Measurements from ENCODE around the gene RABGAP1L.
"Not testable (repeated sequence)": the region's sequence is repeated elsewhere in the genome, so short reads cannot be mapped to it uniquely, and the experiment has no call there.

The RABGAP1L gene

DNA sequence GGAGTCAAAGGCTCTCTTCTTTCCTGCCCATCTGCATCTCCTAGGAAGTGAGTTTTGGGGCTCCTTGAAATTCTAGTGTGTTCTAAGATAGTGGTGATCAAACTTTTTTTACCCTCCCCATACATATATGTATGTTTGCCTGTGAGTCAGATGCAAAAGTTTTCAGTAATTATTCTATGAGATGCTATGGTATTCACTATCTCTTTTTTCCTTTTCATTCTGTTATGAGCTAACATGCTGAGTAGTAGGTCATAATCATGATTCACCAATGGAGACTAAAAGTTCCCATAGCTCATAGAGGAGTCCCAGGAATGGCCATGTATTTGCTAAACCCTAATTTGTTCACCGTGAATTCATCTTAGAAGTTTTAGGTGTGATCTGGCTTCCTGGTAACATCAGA is 424.0 kb downstream of the RABGAP1L start:
- no peak for DNase-seq (ENCODE audit: low read depth)

DNA sequence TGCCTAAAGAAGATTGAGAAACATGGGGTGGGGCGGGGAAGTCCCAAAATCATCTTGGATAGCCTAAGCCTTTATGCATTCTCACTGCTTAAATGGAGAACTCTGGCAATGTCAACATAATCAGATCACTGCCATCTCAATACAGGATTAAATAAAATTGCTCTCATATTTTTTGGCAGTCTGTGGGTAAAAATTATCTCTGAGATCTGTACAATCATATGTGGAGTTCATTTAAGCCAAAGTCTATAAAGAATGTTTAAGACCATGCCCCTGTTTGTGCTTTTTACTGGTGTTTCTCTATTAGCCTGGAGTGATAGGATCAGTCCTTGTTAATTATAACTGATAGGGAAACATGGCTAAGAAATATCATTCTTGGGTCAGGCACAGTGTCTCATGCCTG is 424.8 kb downstream of the RABGAP1L start:
- no peak for DNase-seq (ENCODE audit: low read depth)

DNA sequence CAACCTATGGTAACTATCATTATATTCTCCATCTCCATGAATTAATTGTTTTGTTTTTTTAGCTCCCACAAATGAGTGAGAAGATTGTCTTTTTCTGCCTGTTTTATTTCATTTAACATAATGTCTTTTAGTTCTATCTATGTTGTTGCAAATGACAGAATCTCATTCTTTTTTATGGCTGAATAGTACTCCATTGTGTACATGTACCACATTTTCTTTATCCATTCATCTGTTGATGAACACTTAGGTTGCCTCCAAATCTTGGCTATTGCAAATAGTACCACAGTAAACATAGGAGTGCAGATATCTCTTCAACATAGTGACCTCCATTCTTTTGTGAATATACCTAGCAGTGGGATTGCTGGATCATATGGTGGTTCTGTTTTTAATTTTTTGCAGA is 429.3 kb downstream of the RABGAP1L start:
- DNase-seq (ENCODE audit: low read depth), result not testable (repeated sequence)

DNA sequence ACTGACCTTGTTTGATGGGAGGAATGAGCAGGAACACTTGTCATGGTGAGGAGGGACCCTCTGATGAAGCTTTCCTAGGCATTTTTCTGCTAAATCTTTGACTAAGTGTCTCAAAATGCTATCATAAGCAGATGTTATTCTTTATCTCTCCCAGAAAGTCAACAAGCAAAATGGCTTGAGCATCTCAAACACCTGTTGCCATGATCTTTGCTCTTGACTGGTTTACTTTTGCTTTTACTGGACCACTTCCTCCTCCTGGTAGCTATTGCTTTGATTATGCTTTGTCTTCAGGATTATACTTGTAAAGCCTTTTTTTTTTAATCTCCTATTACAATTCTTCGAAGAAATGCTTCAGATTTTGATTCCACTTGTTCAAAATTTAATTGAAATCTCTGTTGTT is 445.9 kb downstream of the RABGAP1L start:
- DNase-seq (ENCODE audit: low read depth), result no peak

DNA sequence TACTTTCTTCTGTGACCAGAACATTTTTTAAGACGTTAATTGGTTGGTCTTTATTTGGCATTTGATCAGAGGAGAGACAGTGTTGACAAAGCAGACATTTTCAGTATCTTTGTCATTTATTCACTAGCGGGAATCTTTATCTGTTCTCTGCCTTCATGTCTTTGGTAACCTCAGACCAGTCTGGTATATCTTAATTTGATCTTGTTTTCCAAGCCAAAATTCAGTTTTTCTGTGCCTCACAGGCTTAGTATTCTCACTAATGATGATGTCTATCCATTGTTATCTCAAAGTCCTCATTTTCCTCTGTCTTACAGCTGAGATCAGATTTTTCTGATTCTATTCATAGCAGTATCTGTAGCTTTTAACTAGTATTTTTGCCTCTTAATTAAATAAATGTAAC is 447.2 kb downstream of the RABGAP1L start:
- DNase-seq (ENCODE audit: low read depth), result no peak

DNA sequence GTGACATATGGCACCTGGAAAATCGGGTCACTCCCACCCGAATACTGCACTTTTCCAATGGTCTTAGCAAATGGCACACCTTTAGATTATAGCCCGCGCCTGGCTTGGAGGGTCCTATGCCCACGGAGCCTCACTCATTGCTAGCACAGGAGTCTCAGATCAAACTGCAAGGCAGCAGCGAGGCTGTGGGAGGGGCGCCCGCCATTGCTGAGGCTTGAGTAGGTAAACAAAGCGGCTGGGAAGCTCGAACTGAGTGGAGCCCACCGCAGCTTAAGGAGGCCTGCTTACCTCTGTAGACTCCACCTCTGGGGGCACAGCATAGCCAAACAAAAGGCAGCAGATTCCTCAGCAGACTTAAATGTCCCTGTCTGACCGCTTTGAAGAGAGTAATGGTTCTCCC is 458.6 kb downstream of the RABGAP1L start:
- DNase-seq (ENCODE audit: low read depth), result not testable (repeated sequence)

DNA sequence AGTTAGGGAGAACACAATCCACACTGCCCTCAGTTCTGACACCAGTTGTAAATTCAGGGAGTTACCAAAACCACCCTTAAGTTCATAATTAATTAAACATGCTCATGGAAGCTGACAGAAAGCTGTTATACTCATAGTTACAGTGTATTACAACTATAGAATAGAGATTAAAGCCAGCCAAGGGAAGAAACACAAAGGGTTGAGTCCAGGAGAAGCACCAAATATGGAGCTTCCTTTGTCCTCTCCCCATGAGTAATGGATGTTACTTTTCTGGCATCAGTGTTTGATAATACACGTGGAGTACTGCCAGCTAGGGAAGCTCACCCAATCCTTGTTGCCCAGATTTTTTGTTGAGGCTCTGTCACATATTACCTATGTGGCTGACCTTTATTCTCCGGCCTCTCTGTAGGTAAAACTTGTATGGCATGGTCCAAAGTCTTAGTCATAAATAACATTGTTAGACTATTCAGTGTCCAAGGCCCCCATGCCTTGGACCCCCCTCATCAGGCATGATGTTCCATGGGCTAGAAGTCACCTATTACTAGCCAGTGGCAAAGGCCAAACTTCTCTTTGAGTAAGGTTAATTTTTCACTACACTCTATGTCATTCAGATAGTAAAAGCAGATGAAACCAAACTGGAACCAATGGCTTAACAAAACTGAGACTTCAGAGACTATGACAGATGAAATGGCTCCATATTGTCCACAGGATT is 464.2 kb downstream of the RABGAP1L start:
- DNase-seq (ENCODE audit: low read depth), result no peak

DNA sequence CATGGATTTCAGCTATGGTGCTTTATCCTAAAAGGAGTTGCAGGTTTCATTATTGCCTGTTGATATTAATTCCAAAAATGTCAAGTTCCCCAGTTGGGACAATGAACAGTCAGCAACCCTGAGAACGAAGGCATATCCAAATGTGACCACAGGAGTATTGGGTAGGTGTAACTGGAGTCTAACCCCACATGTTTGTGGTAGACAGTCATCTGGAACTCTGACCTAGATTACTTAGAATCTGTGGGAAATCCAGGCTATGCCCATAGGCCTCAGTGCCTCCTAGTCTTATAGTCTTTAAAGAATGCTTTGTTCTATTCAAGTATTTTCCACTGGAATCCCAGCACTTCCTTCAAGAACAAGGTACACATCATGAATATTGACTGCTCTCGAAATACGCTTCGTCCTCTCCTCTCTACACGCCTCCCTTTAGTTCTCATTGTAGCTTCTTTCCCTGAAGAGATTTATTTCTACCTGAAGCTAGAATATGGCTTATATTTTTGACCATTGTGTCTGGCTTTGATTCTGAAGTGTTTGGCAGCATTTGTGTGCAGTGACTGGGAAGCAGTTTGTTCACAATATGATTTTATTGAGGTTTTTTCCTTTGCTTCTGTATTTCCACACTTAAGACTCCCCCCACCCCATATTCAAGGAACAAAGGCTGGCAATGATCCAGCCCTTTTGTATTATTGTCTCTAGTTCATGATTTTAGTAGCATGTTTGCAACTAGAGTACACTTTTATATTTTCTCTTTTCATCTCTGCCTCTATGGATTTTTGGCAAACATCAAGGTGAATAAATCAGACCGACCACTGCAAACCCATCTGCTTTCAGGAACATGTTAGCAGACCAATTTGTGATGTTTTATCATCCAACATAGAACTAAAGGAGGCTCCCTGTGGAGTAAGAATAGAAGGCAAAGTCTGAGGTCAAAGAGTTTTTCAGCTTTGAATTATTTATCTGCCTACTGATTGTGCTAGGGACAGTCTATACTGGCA is 467.0 kb downstream of the RABGAP1L start:
- DNase-seq (ENCODE audit: low read depth), result no peak

DNA sequence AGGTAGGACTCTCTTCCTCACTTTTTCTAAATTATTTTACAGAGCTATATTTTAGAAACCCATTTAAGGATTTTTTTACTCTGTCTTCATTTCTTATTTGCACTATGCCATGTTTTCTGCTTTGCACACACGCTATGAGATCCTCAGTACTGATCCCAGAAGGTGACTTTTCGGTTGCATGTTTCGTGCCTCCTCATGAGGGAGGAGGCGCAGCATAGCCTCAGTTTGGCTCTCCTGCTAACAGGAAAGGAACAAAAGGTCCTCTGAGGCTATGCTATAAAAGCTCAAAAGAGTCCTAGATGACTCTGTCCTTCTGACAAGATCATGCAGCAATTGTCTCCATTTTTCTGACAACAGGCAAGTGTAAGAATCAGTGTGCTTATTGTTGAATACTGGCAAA is 478.2 kb downstream of the RABGAP1L start:
- DNase-seq (ENCODE audit: low read depth), result no peak

DNA sequence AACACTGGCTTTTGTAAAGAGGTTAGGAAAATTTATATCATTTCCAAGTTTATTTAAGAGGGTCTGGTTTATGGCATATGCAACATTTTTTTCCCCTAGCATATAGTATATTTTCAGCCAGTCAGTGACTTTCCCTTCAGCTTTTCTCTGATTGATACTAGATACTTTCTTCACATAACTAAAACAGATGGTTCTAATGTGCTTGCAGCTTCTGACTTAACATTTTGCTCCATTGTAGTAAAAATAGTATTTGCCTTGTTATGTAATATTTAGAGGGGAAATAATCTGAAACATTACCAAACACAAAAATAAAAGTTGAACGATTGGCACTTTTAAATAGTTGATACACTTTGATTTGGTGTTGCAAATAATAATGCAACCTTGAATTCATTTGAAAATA is 480.1 kb downstream of the RABGAP1L start:
- DNase-seq (ENCODE audit: low read depth), result no peak

DNA sequence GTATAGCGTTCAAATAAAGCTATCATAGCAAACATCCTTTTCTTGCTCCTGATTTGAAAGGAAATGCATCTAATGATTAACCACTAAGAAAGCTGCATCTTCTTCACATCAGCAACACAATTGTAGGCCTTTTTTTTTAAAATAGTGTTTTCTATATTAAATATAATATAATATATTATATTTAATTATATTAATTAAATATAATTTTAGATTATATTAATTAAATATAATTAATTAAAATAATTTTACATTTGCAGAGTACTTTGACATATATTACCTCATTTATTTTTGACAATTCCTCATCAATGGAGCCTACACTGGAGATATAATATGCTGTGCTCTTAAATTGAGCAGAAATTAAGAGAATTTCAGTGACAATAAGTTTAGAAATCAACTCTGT is 481.5 kb downstream of the RABGAP1L start:
- no peak for DNase-seq (ENCODE audit: low read depth)

DNA sequence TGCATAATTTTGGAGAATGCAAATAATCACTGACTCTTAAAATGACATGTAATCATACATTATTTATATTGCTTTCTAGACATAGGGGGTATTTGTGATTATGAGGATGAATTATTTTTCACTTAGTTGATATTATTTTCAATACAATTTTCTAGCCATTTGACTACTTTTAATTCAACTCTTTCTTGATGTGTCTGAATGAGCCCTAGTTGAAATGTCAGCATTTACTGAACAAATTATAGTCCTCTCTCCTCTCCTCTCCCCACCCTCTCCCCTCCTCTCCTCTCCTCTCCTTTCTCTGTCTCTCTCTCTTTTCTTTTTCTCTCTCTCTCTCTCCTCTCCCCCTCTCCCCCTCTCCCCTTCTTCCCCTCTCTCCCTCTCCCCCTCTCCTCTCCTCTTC is 483.1 kb downstream of the RABGAP1L start:
- no peak for DNase-seq (ENCODE audit: low read depth)

DNA sequence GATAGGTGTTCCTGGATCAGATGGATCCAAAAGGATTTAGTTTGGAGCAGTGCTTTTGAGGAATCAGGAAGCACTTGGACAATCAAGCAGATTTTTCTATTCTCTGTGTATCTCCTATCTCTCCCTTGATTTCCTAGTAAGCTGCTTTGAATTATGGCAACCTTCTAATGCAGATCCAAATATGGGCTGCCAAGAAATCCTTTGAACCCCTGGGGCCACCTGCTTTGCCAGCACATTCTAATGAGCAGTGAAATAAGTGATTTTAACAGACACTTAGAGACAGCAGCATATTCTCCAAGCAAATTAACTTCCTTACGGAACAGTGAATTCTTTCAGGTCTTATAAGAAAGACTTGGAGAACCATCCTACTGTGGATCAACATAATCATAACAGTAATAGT is 483.9 kb downstream of the RABGAP1L start:
- DNase-seq (ENCODE audit: low read depth), result no peak

DNA sequence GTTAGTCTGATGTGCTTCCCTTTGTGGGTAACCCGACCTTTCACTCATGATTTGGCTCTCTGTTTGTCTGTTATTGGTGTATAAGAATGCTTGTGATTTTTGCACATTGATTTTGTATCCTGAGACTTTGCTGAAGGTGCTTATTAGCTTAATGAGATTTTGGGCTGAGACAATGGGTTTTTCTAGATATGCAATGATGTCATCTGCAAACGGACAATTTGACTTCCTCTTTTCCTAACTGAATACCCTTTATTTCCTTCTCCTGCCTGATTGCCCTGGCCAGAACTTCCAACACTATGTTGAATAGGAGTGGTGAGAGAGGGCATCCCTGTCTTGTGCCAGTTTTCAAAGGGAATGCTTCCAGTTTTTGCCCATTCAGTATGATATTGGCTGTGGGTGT is 490.3 kb downstream of the RABGAP1L start:
- not testable (repeated sequence) for DNase-seq (ENCODE audit: low read depth)

DNA sequence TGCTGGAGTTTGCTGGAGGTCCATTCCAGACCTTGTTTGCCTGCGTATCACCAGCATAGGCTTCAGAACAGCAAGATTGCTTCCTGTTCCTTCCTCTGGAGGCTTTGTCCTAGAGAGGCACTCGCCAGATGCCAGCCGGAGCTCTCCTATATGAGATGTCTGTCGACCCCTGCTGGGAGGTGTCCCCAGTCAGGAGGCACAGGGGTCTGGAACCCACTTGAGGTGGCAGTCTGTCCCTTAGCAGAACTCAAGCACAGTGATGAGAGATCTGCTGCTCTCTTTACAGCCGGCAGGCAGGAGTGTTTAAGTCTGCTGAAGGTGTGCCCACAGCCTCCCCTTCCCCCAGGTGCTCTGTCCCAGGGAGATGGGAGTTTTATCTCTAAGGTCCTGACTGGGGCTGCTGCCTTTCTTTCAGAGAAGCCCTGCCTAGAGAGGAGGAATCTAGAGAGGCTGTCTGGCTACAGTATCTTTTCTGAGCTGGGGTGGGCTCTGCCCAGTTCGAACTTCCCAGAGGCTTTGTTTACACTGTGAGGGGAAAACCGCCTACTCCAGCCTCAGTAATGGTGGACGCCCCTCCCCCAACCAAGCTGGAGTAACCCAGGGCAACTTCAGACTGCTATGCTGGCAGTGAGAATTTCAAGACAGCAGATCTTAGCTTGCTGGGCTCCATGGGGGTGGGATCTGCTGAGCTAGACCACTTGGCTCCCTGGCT is 493.4 kb downstream of the RABGAP1L start:
- DNase-seq (ENCODE audit: low read depth), result no peak

DNA sequence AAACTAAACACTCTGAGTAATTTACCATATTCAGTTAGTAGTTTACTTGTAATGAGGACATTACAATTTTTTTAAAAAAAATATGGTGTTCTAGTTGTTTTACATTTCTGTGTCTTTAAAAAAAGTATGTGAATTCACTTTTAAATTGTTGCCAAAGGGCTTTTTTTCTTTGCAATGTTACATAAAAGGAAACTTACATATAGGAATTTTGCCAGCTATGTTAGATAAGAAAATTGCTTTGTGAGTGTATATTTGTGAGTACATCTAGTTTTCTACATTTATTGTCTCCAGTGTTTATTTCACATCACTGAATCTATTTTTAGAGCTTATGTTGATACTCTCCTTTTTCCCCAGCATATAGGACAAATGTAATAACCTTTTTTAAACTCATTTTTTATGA is 495.2 kb downstream of the RABGAP1L start:
- no peak for DNase-seq (ENCODE audit: low read depth)

DNA sequence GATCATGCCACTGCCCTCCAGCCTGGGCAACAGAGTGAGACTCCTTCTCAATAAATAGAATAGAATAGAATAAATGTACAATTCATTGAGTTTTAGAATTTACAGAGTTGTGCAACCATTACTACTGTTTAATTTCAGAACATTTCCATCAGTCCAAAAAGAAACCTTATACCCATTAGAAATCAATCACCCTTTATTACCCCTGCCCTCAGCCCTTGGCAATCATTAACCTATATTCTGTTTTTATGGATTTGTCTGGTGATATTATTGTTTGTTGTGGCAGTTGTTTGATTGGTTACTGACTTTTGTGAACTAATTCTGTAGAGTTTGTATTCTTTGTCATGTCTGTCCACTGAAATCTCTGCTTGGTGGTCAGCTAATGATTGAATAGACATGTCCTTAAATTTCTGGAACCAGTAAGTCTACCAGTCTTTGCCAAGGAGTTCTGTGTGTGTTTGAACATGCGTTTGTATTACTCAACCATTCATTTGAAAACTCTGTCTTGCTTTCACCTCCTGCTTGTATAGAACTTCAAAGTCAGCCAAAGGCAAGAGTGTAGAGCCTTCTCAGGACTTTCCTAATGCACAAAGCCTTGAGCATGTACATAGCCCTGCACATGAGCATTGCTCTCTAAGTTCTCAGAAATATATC is 497.2 kb downstream of the RABGAP1L start:
- no peak for DNase-seq (ENCODE audit: low read depth)

DNA sequence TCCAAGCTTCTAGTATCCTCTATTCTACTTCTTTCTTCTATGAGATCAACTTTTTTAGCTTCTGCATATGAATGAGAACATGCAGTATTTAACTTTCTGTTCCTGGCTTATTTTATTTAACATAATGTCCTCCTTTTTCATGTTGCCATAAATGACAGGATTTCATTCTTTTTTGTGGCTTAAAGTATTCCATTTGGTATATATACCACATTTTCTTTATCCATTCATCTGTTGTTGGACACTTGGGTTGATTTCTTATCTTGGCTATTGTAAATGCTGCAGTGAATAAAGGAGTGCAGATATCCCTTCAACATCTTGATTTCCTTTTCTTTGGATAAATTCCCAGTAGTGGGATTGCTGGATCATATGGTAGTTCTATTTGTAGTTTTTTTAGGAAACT is 498.1 kb downstream of the RABGAP1L start:
- DNase-seq (ENCODE audit: low read depth), result no peak

DNA sequence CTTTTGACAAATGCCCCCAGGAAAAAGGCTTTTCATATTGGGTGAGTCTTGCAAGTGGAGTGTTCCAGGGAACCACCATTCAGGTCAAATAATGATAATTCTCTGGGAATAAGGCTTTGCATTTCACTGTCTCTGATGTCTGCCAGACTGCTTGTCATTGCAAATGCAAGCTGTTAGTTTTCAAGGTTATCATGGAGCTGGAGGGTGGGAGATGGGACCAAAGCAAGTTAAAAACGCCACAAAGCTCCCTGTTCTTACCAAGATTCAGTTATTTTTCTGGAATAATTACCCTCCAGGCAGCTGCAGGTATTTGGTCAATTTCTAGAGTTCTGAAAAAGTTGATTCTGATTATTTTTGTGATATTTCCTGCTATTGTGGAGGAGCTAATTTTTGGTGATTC is 498.6 kb downstream of the RABGAP1L start:
- DNase-seq (ENCODE audit: low read depth), result no peak

DNA sequence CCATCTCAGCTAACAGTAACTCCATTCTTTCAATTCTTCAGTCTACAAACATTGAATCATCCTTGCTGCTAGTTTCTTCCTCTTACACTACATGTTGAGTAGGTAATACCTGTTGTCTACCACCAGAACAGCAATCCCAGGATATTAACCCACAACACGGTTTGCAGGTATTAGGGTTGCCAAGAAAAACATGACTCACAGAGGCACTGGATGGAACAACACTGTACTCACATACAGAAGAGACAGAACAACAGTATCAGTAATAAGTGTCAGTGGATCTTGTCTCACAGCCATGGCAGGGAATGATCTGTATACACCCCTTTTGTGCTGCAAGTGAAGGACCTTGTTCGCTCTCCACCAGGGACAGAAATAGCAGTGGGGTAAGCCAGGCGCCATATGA is 500.5 kb downstream of the RABGAP1L start:
- no peak for DNase-seq (ENCODE audit: low read depth)

DNA sequence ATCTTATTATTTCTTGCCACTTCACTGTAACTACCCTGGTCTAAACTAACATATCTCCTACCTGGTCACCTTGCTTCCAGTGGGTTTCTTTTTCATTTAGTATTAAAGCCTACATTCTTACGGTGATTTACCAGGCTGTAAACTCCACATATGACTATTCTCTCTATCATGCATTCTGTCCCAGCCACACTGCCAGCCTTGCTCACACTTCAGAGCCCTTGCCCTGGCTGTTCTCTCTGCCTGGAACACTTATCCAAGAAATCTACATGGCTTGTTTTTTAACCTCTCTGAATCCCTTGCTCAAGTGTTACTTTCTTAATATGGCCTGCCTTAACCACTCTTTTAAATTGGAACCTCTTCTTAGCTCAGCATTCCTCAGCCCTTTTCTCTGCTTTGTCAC is 501.2 kb downstream of the RABGAP1L start:
- no peak for DNase-seq (ENCODE audit: low read depth)

DNA sequence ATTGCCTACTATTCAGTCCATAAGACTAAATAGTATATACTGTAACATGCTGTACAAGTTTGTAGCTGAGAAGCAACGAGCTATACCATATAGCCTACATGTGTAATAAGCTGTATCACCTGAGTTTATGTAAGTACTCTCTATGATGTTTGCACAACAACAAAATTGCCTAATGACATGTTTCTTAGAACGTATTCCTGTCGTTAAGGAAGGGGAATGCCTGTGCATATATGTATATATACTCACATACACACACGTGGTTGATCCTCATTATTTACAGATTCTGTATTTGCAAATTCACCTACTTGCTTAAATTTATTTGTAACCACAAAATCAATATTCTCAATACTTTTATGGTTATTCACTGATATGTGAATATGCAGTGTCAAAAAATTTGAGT is 504.0 kb downstream of the RABGAP1L start:
- DNase-seq (ENCODE audit: low read depth), result no peak

Measured in stimulated activated CD4-positive, alpha-beta T cell treated with anti-CD3 and anti-CD28 coated beads, Interleukin-2, amount 100 ng/mL, for 4 hours (primary cell).